Lower leg skin (tissue), 4 donors: ENCODE data around the gene NPRL2. TPM values are rescaled to one million over a fixed set of nuclear protein-coding genes. Genes with fewer than 3 reads are reported as not detected.

Source experiments
- DNase-seq, 2 donors: peaks; one replicate each; pipeline ENCODE4 v3.0.0-alpha.2; 2019; ENCODE audit warnings: low spot score in 2 of 2
- H3K4me3 ChIP-seq: fragments of 200-600 bp; sonication (generic); 2 replicates; pipeline ENCODE4 v1.5.1; 2017; ENCODE audit warnings: mild to moderate bottlenecking, low read depth; ENCODE audit not compliant: poor library complexity, severe bottlenecking
- POLR2A ChIP-seq, 2 donors: fragments of 450-650 bp; IDR thresholded peaks; one replicate each; pipeline ENCODE4 v1.6.1; 2016 to 2017; ENCODE audit warnings: antibody characterized with exemption in 2 of 2, mild to moderate bottlenecking in 1 of 2, moderate library complexity in 1 of 2
- WGBS, 2 donors: methylation state at CpG; one replicate each; pipeline ENCODE4 v1.1.5; 2018; 5-methylcytosine and 5-hydroxymethylcytosine counted together
- intact Hi-C: fragments of 100-400 bp; cut with DNase I; formaldehyde crosslinking; loops from one replicate; pipeline ENCODE4 v1.15.0; 2023; ENCODE audit warnings: low total_unique reads
- total RNA-seq, 4 donors: library from RNA; depleted of rRNA; stranded (reverse); fragments of >200 nt; gene quantifications; one replicate each; pipeline ENCODE4 v1.1.0, GENCODE V29; 2016
- TF ChIP-seq, protein P1 (sequence below), 3 donors: fragments of 450-650 bp; IDR thresholded peaks; one replicate each; pipeline ENCODE4 v1.5.1; 2016; ENCODE audit warnings: antibody characterized with exemption in 3 of 3, mild to moderate bottlenecking in 3 of 3, moderate library complexity in 2 of 3

The NPRL2 gene
- total RNA-seq, 4 donors from 2014 or later = 17.3 to 28.0 (median 23.2) TPM

- intact Hi-C loops = no loop called here
- H3K4me3 ChIP-seq = peak overlapping the region; percentile 49
- TF ChIP-seq POLR2A (IDR thresholded peaks at IDR 0.05) = no peak
- WGBS, 2 donors = 2 to 3% methylated on average over 7 of the region's 7 CpGs
- DNase-seq = no peak
Measured at GRCh38 chr3:50350213-50350526, 405 bp downstream of the NPRL2 start.

GRCh38 chr3:50347187-50347813, 3.3 kb downstream of the NPRL2 start:
- no peak for DNase-seq
- 25 to 27% methylated on average over 14 of the region's 14 CpGs for WGBS, 2 donors
- no peak overlapping the region for H3K4me3 ChIP-seq
- intact Hi-C loops = loop anchor here (5.0 kb wide), 1 partner anchor 200 kb away; no protein-coding TSS in a partner anchor
- TF ChIP-seq POLR2A (IDR thresholded peaks at IDR 0.05) = no peak
- TF ChIP-seq, protein P1, sequence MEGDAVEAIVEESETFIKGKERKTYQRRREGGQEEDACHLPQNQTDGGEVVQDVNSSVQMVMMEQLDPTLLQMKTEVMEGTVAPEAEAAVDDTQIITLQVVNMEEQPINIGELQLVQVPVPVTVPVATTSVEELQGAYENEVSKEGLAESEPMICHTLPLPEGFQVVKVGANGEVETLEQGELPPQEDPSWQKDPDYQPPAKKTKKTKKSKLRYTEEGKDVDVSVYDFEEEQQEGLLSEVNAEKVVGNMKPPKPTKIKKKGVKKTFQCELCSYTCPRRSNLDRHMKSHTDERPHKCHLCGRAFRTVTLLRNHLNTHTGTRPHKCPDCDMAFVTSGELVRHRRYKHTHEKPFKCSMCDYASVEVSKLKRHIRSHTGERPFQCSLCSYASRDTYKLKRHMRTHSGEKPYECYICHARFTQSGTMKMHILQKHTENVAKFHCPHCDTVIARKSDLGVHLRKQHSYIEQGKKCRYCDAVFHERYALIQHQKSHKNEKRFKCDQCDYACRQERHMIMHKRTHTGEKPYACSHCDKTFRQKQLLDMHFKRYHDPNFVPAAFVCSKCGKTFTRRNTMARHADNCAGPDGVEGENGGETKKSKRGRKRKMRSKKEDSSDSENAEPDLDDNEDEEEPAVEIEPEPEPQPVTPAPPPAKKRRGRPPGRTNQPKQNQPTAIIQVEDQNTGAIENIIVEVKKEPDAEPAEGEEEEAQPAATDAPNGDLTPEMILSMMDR (IDR thresholded peaks at IDR 0.05) = no peak

- H3K4me3 ChIP-seq = no peak within 1 kb of the TSS
- intact Hi-C loops = loop anchor here (5.0 kb wide), 1 partner anchor 202 kb away; no protein-coding TSS in a partner anchor
- TF ChIP-seq POLR2A (IDR thresholded peaks at IDR 0.05) = no peak
- TF ChIP-seq, protein P1 (IDR thresholded peaks at IDR 0.05) = no peak
- peak; percentile 59 to 95 for DNase-seq
- WGBS, 2 donors = 12 to 13% methylated on average over 30 to 44 of the region's 45 CpGs
Measured at GRCh38 chr3:50345586-50346234, 4.9 kb downstream of the NPRL2 start, which contains the start of gene ZMYND10. ZMYND10 (minus strand) TSS chr3:50345732; CDS start chr3:50345579, 153 bp downstream.

DNA sequence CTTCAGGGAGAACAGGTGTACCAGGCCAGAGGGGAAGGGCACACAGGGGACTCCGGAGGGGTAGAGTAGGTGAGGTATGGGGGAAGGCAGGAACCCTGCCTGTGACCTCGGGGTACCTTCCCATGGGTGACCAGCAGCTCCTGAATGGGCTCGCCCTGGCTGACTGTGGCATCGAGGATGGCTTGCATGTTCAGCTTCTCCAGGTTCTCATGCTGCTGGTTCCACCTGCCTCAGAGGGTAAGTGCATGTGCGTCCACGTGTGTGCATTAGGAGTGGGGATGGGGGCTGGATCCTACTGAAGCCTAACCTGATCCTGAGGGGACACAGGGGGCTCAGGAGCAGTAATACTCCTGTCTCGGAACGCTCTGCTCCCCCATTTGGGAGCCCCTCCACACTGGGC, 5.6 kb downstream of the NPRL2 start:
- intact Hi-C loops = loop anchor here (5.0 kb wide), 1 partner anchor 202 kb away; no protein-coding TSS in a partner anchor
- WGBS, 2 donors = 65 to 70% methylated on average over 6 to 8 of the region's 8 CpGs
- H3K4me3 ChIP-seq = no peak overlapping the region
- TF ChIP-seq POLR2A (IDR thresholded peaks at IDR 0.05) = no peak
- TF ChIP-seq, protein P1 (IDR thresholded peaks at IDR 0.05) = no peak
- no peak for DNase-seq

GRCh38 chr3:50342813-50343633, 7.6 kb downstream of the NPRL2 start:
- TF ChIP-seq POLR2A (IDR thresholded peaks at IDR 0.05) = no peak
- TF ChIP-seq, protein P1 (IDR thresholded peaks at IDR 0.05) = no peak
- intact Hi-C loops = no loop called here
- no peak for DNase-seq
- no peak overlapping the region for H3K4me3 ChIP-seq
- WGBS, 2 donors = 76 to 79% methylated on average over 12 to 13 of the region's 13 CpGs
